Activated CD4-positive, CD25-positive, alpha-beta regulatory T cell treated with anti-CD3 and anti-CD28 coated beads, Interleukin-2, amount 50 U/mL, for 16 hours (primary cell): ENCODE results near the gene SLC51B.
A peak's percentile ranks its signal among the peaks of the same experiment; 100 is the strongest.
"Not testable (repeated sequence)": the region's sequence is repeated elsewhere in the genome, so short reads cannot be mapped to it uniquely, and the experiment has no call there.

Experiments
- DNase-seq: peaks from one replicate; pipeline ENCODE4 v3.0.0-alpha.2; 2020; ENCODE audit warnings: low read depth, low spot score

Gene SLC51B

DNA sequence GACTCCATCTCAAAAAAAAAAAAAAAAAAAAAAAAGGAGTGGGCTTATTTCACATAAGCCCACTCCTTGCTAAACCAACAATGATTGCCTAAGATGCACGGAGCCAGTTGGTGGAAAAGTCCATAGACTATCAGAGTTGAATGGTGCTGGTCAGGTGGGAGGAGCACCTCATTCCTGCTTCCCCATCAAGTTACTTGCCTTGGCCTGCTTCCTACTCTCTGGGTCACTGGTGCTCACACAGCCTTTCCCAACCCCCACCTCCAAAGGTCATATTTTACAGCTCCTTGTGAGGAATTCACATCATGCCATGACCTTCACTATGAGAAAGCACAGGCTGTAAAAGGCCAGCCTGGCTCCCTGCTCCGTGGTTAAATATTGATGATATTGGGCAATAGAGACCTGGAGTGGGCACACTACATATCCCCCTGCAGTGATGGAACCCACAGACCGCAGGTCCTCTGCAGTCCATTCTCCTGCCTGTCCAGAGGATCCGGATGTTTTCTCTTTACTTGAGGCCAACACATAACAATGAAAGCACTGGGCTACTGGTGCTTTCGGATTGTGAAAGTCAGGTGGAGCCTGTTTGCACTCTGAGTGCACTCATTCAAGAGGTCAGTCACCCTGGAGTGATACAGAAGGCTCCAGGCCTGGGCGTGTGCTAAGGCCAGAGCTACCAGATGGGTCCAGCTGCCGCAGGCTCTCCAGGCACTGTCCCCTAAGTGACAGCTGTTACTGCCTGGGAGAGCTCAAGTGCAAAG is at the start of gene SLC51B:
SLC51B (plus strand) TSS at position 664 of the 758 bp plus-strand sequence. CDS start 4,618 bp downstream, outside the sequence.
- no peak for DNase-seq

DNA sequence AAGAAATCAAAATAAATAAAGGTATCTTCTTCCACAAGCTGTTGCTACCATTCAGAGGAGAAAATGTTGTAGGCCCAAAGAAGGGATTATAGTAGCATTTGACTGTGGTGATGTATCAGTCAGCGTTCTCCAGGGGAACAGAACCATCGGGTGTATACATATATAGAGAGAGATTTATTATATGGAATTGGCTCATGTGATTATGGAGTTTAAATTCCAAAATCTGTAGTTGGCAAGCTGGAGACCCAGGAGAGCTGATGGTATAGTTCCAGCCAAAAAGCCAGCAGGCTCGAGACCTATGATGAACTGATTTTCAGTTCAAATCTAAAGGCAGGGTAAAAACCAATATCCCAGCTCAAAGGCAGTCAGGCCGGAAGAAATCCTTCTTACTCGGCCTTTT is 48.1 kb upstream of the SLC51B start:
- no peak for DNase-seq

DNA sequence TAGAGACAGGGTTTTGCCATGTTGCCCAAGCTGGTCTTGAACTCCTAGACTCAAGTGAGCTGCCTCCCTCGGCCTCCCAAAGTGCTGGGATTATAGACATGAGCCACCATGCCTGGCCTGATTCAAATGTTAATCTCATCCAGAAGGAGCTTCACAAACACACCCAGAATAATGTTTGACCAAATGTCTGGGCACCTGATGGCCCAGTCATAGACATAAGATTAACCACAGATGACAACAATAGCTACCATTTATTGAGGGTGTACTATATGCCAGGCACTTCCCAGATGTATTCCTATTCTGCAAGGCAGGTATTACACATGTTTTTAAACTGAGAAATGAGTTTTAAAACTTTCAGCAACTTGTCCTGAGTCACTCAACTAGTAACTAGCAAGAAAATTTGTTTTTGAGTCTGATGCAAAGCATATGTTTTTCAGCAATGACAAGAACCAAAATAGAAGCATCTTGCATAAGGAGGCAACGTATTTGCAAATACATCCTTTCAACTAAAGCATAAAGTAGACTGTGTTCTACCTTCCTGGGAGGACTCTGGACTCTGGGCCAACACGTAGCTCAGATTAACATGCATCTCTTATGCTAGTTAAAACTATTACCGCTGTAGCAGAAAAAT is 47.3 kb upstream of the SLC51B start:
- no peak for DNase-seq

DNA sequence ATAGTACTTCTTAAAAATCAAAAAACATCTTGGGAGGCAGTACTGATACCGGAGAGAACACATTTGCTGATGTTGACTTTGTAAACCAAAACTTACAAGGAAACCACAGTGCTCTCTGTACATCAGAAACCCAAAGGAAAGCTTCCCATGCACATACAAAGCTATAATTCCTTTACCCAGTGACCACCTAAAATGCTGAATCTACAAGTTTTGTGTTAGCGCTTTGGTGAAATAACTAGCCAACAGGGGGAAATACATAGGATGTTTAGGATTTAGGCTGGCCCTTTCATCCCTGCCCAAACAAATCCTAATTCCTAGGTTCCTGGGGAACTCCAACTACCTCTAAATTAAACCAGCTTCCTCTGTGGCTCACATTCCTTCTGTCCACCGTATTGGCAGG is 40.2 kb upstream of the SLC51B start:
- DNase-seq, result no peak

DNA sequence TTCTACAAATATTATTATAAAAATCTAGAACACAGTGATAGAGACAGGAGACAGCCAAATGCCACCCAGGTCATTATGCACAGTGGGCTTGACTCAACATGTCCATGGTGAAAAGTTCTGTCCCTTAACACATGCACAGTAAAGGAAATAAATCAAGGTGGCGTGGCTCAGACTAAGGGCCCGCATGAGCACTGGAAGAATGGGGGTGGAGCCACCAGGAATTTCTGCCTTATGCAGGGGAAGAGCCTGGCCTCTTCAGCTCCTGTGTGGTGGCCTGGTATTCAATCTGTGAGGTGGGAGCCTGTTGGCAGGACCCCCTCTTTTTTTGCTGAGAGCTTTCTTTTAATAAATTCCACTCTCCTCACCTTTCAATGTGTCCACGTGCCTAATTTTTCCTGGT is 38.3 kb upstream of the SLC51B start:
- no peak for DNase-seq

DNA sequence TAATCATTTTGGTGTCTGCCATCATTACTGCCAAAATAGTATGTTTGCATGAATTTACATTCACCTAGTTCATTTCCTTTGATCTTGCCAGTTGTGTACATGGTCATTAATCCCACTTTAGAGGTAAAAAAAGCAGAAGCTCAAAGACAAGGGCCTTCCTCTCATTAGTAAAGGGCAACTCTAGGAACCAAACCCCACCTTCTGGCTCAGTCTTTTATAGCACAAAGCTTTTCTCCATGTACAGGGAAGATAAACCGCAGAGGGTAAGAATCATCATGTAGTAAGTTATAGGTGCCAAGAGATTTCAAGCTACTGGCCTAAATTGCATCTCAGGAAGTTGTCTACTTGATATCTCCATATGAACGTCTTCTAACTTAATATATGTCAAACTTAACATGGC is 36.2 kb upstream of the SLC51B start:
- DNase-seq, result no peak

DNA sequence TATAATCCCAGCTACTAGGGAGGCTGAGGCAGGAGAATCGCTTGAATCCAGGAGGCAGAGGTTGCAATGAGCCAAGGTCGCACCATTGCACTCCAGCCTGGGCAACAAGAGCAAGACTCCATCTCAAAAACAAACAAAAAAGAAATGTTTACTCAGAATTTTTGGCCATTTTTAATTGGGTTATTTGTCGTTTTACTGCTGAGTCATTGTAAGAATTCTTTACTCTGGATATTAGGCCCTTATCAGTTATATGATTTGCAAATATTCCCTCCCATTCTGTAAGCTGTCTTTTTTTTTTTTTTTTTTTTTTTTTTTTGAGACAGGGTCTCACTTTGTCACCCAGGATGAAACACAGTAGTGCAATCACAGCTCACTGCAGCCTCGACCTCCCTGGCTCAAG is 34.0 kb upstream of the SLC51B start:
- DNase-seq, result not testable (repeated sequence)

DNA sequence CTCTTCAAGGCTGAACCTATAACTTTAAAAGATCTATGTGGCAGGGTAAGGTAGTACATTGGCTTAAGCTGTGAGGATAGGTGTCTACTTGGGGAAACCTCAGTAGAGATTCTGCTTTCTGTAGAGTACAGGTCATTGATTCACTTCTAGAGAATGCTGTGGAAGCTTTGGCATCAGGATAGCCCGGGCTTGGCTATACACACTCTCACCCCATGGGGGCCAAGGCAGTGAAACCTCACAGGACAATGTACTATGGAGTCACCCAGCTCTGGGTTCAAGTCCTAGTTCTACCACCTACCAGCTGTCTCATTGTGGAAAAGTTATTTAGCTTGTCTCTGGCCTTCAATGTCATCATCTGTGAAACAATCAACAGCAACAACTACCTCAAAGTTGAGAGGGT is 24.8 kb upstream of the SLC51B start:
- DNase-seq, result no peak

DNA sequence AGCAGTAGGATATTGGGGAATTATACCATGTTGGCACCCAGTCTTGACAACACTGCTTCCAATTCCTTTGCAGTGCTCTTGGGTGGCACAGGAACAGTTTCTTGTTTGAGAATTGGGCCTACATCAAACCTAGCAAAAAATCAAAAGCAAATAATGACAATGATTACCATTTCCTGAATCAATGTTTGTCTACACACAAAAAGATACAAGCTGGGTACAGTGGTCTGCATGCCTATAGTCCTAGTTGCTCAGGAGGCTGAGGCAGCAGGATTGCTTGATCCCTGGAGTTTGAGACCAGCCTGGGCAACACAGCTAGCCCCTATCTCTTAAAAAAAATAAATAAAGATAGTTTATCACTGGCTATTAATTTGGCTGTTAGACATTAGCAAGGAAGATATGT is 23.7 kb upstream of the SLC51B start:
- no peak for DNase-seq

DNA sequence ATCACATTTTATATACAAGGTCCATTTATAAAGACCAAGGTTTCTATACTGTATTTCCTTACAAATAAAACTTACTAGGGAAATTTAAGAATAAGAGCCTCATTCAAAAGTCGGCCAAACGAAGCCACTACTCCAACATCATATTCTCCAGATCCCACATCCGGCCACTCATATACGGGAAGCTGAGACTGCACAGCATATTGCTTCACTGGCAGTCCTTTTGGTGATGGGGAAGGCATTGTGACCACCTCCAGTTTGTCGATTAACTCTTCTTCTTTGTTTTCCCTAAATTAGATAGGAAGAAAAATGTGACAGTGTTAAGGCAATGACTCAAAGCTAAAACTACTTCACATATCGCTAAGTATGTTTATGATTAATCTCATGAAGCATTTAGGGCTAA is 18.4 kb upstream of the SLC51B start:
- no peak for DNase-seq

DNA sequence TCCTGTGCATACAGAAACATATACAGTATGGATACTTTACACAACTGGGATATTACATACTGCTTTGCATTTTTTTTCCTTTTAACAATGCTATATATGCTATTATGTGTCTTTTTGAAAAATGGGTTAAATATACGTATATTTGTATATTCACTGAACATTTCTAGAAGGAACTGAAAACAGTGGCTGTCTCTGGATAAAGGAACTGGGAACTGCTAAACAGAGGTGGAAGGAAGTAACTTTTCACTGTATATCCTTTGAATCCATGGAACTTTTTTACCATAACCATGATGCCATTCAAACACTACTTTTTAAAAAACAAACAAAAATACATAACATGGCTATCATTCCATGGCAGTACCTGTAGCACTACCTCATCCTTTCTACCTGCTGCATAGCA is 17.6 kb upstream of the SLC51B start:
- DNase-seq, result no peak

DNA sequence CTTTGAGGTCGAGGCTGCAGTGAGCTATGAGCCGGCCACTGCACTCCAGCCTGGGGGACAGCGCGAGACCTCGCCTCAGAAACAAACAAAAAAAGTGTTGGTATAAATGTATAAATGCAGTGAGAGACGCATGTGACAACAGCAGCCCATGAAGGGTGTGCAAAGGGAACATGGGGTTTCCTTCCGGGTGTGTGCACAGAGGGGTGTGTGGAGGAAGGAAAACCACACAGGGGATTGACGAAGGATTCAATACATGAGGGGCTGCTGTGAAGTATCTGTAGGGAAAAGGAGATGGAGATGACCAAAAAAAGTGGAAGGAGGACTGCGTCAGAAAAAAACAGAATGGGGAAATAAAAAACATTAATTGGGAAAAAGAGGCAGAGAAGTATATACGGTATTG is 16.8 kb upstream of the SLC51B start:
- no peak for DNase-seq

DNA sequence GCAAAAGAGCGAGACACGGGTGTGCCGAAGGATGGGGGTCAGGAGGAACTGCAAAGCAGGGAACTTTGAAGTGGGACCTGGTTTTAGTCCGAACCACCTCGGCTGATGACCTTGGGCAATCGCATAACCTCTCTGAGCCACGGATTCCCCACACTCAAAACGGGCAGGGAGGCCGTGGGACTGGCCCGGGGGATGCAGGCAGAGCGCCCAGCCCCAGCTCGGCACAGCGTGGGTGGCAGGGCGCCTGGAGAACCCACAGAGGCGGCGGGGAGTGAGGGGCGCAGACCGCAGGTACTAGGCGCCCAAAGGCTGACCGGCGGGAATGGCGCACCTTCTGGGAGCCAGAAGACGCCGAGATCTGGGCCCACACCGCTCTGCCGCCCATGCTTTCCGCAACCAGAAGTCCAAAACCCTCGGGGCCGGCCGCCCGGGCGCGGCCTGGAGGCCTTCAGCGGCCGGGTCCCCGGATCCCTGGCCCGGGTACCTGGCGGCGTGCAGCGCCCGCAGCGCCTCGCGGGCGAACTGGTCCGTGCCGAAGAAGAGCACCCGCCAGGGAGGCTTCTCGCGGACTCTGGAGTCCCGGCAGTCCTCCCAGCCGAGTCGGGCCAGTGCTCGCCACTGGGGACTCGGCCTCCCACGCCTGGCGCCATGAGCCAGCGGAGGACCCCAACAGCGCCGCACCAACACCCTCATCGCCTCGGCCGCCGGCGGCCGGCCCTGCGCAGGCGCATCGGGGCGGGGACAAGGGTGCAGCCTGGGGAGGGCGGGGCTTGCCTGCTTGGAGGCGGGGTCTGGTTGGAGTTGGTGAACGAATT is 16.1 kb upstream of the SLC51B start, which contains the start of gene MTFMT:
MTFMT (minus strand) TSS at position 719 of the 815 bp plus-strand sequence; CDS start at position 693, 26 bp downstream.
- peak; percentile 84 for DNase-seq

DNA sequence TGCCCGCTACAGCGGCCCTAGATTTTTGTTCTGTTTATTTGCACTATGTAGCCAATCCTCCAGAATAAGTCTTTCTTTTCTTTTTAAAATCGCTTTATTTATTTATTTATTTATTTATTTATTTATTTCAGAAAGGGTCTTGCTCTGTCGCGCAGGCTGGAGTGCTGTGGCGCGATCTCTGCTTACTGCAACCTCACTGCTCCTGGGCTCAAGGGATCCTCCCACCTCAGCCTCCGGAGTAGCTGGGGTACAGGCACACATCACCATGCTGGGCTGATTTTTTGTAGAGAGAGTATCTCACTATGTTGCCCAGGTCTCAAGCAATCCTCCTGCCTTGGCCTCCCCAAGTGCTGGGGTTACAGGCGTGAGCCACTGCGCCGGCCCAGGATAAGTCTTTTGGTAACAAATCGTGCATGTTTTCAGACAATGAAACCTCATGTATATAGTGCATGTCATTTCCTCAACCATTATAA is 15.4 kb upstream of the SLC51B start:
- DNase-seq, result no peak

DNA sequence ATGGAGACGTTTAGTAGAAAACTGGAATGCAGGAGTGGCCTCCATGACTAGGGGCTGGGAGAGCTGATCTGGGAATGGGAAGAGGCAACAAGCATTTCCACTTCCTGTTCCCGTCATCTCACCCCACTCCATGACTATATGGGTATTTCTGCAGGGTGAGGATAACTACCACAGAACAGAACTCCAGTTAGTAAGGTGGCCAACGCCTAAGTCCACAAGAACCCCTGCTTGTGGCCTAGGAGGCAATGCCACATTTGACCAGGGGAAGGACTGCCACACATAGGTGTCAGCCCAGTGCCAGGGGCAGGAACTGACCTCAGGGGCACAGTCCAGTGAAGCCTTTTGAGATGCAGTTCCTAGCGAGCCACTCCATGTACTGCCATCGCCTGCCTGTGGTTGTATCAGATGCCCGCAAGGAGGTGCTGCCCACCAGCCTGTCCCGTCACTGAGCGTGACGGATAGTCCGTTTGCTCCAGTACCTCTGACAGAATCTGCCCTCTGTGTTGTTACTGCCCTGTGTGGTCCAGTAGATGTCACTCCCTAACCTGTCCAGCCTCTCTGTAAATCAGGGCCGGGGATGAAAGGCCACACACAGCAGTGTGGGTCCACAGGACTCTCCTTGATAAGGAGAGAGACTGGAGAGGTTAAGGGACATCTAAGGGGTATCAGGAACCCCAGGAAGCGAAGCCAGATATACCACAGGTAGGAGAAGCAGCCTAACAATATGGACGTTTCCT is 12.2 kb upstream of the SLC51B start:
- DNase-seq, result no peak

DNA sequence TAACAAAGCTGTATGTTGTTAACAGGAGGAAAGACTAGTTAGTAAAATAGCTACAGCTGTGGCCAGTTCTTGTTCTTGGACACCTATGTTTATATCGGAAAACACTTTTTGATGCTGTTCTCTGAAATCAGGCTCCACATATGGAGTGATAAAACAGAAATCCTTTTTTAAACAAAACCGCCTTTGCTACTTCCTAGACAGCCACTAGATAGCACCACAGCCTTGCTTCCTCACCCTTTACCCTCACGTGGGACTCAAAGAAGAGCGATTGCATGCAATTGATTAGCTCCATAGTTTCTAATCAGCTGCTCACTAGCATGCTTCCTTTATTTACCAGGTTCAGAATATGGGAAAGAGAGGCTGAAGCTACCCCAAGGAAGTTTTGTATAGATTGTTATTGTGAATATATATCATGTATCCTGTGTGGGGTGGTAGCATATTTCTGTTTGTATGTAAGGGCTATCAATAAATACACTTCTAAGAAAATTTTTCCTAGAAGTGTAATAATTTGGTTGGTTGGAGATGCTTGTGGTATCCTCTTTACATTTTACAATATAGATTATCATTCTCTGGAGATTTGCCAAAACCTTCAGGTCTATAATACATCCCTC is 11.4 kb upstream of the SLC51B start:
- no peak for DNase-seq

DNA sequence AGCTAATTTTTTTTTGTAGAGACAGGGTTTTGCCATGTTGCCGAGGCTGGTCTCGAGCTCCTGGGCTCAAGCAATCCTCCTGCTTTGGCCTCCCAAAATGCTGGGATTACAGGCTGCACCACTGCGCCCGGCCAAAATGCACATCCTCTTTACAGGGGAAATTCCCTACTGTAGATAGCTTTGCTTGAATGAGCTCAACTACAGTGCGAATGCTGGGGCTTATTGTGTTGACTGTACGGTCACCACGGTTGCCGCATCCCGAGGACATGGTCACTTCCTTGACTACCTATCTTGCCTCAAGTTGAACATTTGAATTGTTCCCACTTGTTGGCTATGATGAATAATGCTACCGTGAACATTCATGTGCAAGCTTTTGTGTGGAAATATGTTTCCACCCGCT is 10.5 kb upstream of the SLC51B start:
- no peak for DNase-seq

DNA sequence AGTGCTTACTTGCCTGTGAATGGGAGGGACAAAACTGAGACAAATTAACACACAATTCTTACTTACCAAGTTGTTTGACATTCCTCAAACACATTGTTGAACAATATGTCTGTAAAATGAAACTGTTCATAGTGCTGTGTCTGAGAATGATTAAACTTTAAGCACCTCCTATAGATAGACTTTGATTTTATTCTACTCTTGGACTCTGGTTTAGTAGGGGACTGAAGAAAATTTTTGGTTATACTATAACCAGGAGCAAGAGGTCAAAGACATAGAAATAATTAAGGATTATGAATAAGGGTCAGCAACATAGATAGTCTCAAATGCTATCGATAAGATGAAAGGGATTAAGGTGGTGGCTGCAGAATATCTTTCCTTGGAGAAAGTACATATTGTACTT is 7.9 kb upstream of the SLC51B start:
- no peak for DNase-seq

DNA sequence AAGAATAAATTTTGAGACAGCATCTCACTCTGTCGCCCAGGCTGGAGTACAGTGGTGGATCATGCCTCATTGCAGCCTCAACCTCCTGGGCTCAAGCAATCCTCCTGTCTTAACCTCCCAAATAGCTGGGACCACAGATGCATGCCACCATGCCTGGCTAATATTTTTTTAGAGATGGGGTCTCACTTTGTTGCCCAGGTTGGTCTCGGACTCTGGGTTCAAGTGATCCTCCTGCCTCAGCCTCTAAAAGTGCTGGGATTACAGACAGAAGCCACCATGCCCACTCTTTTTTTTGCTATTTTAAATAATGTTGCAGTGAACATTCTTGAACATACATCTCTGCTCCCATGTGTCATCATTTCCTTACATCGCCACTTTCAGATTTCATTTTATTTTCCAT is 6.8 kb upstream of the SLC51B start:
- DNase-seq, result no peak

DNA sequence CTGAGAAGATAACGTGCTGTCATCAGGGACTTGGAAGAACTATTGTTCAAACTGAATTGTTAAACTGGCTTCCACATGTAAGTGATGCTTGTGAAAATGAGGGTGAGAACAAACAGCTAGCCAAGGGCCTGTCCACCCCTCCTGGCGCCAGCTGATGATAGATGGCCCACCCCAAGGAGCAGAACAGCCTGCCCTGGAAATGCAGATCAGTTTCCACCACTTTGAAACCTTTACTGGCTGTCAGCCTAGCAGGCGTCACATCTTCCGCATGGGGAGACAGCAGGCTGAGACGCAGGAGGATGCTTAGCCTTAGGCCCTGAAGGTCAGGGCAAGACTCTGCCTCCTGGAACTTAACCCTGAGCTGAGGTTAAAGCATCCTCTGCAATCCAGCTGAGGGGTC is 6.4 kb upstream of the SLC51B start:
- no peak for DNase-seq

DNA sequence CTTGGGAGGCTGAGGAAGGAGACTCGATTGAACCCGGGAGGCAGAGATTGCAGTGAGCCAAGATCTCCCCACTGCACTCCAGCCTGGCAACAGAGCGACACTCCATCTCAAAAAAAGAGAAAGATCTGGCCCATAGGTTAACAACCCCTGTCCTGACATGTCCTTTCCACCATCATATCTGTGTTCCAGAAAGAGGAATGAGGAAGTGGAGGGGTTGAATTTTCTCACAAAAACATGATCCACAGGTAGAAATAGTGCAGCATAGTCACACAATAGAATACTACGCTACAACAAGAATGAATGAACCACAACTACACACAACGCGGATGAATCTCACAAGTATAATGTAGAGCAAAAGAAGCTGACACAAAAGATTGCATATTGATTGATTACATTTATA is 4.7 kb upstream of the SLC51B start:
- DNase-seq, result no peak
